ENCODE data around the gene FFAR1. TPM values are rescaled to one million over a fixed set of nuclear protein-coding genes. Genes with fewer than 3 reads are reported as not detected.
"Not testable (repeated sequence)": the region's sequence is repeated elsewhere in the genome, so short reads cannot be mapped to it uniquely, and the experiment has no call there.

FFAR1 gene
- total RNA-seq, 2 donors from 2014 or later = 1.4 TPM; not detected in 1

GRCh38 chr19:35352177-35352447, 4.4 kb downstream of the FFAR1 start:
- peaks cover 4% of the 10 kb centered on the region for H3K27me3 Mint-ChIP-seq
- DNase-seq (no peak), ATAC-seq (no peak)
- H3K4me3 Mint-ChIP-seq = no peak overlapping the region
- peaks cover 17% of the 10 kb centered on the region for H3K4me1 Mint-ChIP-seq
- H3K9me3 ChIP-seq (ENCODE audit: control insufficient read depth, low read length, poor library complexity, severe bottlenecking) = no peaks in the 10 kb centered on the region
- peaks cover 2% of the 10 kb centered on the region for H3K36me3 Mint-ChIP-seq (ENCODE audit: low read depth)
- no peak overlapping the region for H3K27ac Mint-ChIP-seq

- peaks cover 11% of the 10 kb centered on the region for H3K4me1 Mint-ChIP-seq
- DNase-seq (peak; percentile 44 to 53 (median 48)), ATAC-seq (peak; percentile 84)
- peaks cover 4% of the 10 kb centered on the region for H3K27me3 Mint-ChIP-seq
- no peak overlapping the region for H3K27ac Mint-ChIP-seq
- H3K9me3 ChIP-seq (ENCODE audit: control insufficient read depth, low read length, poor library complexity, severe bottlenecking) = no peaks in the 10 kb centered on the region
- H3K36me3 Mint-ChIP-seq (ENCODE audit: low read depth) = peaks cover 2% of the 10 kb centered on the region
- no peak overlapping the region for H3K4me3 Mint-ChIP-seq
These were observed 5.0 kb downstream of the FFAR1 start for GRCh38 chr19:35352448-35353304.

- DNase-seq = no peak
- Mint-ChIP-seq H3K36me3 (ENCODE audit: low read depth) (peaks cover 5% of the 10 kb centered on the region), H3K27me3 (peaks cover 12% of the 10 kb centered on the region), H3K4me3 (no peak overlapping the region), H3K4me1 (peaks cover 13% of the 10 kb centered on the region), H3K27ac (no peak overlapping the region)
- no peaks in the 10 kb centered on the region for H3K9me3 ChIP-seq (ENCODE audit: control insufficient read depth, low read length, poor library complexity, severe bottlenecking)
- no peak for ATAC-seq
These were observed 5.9 kb downstream of the FFAR1 start for GRCh38 chr19:35353635-35354034.

GRCh38 chr19:35354898-35355297, 7.2 kb downstream of the FFAR1 start:
- H3K27ac Mint-ChIP-seq = no peak overlapping the region
- no peaks in the 10 kb centered on the region for H3K9me3 ChIP-seq (ENCODE audit: control insufficient read depth, low read length, poor library complexity, severe bottlenecking)
- H3K27me3 Mint-ChIP-seq = peaks cover 7% of the 10 kb centered on the region
- DNase-seq (no peak), ATAC-seq (no peak)
- H3K4me1 Mint-ChIP-seq = peaks cover 10% of the 10 kb centered on the region
- H3K4me3 Mint-ChIP-seq = no peak overlapping the region
- H3K36me3 Mint-ChIP-seq (ENCODE audit: low read depth) = peaks cover 5% of the 10 kb centered on the region

GRCh38 chr19:35355791-35356460, 8.2 kb downstream of the FFAR1 start:
- DNase-seq (no peak), ATAC-seq (no peak)
- Mint-ChIP-seq H3K4me3 (no peak overlapping the region), H3K27me3 (peaks cover 8% of the 10 kb centered on the region), H3K36me3 (ENCODE audit: low read depth) (peaks cover 5% of the 10 kb centered on the region), H3K27ac (peak overlapping the region; percentile 37), H3K4me1 (peaks cover 10% of the 10 kb centered on the region)
- H3K9me3 ChIP-seq (ENCODE audit: control insufficient read depth, low read length, poor library complexity, severe bottlenecking) = no peaks in the 10 kb centered on the region

GRCh38 chr19:35357867-35358573, 10.3 kb downstream of the FFAR1 start, which contains the start of gene FFAR3:
Gene FFAR3 (plus strand): TSS chr19:35358460. CDS start chr19:35358891, 431 bp downstream.
- H3K27ac Mint-ChIP-seq = peak within 1 kb of the TSS; percentile 67
- ATAC-seq (peak; percentile 54), DNase-seq (no peak)
- H3K4me3 Mint-ChIP-seq = peak within 1 kb of the TSS; percentile 85
- H3K4me1 Mint-ChIP-seq = peaks cover 6% of the 10 kb centered on the region
- peaks cover 5% of the 10 kb centered on the region for H3K36me3 Mint-ChIP-seq (ENCODE audit: low read depth)
- H3K27me3 Mint-ChIP-seq = peaks cover 27% of the 10 kb centered on the region
- no peaks in the 10 kb centered on the region for H3K9me3 ChIP-seq (ENCODE audit: control insufficient read depth, low read length, poor library complexity, severe bottlenecking)

- peaks cover 27% of the 10 kb centered on the region for H3K27me3 Mint-ChIP-seq
- not testable (repeated sequence) for ATAC-seq; H3K4me3 Mint-ChIP-seq; H3K9me3 ChIP-seq (ENCODE audit: control insufficient read depth, low read length, poor library complexity, severe bottlenecking); H3K27ac Mint-ChIP-seq; H3K4me1 Mint-ChIP-seq; DNase-seq; H3K36me3 Mint-ChIP-seq (ENCODE audit: low read depth)
These were observed 11.1 kb downstream of the FFAR1 start for GRCh38 chr19:35358834-35359233.

- not testable (repeated sequence) for DNase-seq; ATAC-seq; H3K4me1 Mint-ChIP-seq; H3K27ac Mint-ChIP-seq; H3K4me3 Mint-ChIP-seq; H3K9me3 ChIP-seq (ENCODE audit: control insufficient read depth, low read length, poor library complexity, severe bottlenecking); H3K36me3 Mint-ChIP-seq (ENCODE audit: low read depth)
- peaks cover 27% of the 10 kb centered on the region for H3K27me3 Mint-ChIP-seq
These were observed 11.7 kb downstream of the FFAR1 start for GRCh38 chr19:35359395-35359794.

- H3K27ac Mint-ChIP-seq; H3K4me1 Mint-ChIP-seq; H3K9me3 ChIP-seq (ENCODE audit: control insufficient read depth, low read length, poor library complexity, severe bottlenecking); ATAC-seq; H3K36me3 Mint-ChIP-seq (ENCODE audit: low read depth); DNase-seq; H3K4me3 Mint-ChIP-seq: not testable (repeated sequence)
- peaks cover 32% of the 10 kb centered on the region for H3K27me3 Mint-ChIP-seq
These were observed 12.4 kb downstream of the FFAR1 start for GRCh38 chr19:35360081-35360480.

GRCh38 chr19:35360880-35361420, 13.2 kb downstream of the FFAR1 start:
- H3K9me3 ChIP-seq (ENCODE audit: control insufficient read depth, low read length, poor library complexity, severe bottlenecking) = no peaks in the 10 kb centered on the region
- ATAC-seq (no peak), DNase-seq (no peak)
- H3K27me3 Mint-ChIP-seq = peaks cover 40% of the 10 kb centered on the region
- H3K36me3 Mint-ChIP-seq (ENCODE audit: low read depth) = peaks cover 4% of the 10 kb centered on the region
- no peak overlapping the region for H3K27ac Mint-ChIP-seq
- H3K4me1 Mint-ChIP-seq = peaks cover 8% of the 10 kb centered on the region
- H3K4me3 Mint-ChIP-seq = no peak overlapping the region

- peaks cover 51% of the 10 kb centered on the region for H3K27me3 Mint-ChIP-seq
- no peak overlapping the region for H3K27ac Mint-ChIP-seq
- ATAC-seq (no peak), DNase-seq (no peak)
- no peak overlapping the region for H3K4me3 Mint-ChIP-seq
- H3K9me3 ChIP-seq (ENCODE audit: control insufficient read depth, low read length, poor library complexity, severe bottlenecking) = no peaks in the 10 kb centered on the region
- H3K36me3 Mint-ChIP-seq (ENCODE audit: low read depth) = peaks cover 3% of the 10 kb centered on the region
- peaks cover 8% of the 10 kb centered on the region for H3K4me1 Mint-ChIP-seq
These were observed 14.7 kb downstream of the FFAR1 start for GRCh38 chr19:35362261-35363000.

- H3K9me3 ChIP-seq (ENCODE audit: control insufficient read depth, low read length, poor library complexity, severe bottlenecking) = no peaks in the 10 kb centered on the region
- peaks cover 4% of the 10 kb centered on the region for H3K4me1 Mint-ChIP-seq
- no peak overlapping the region for H3K4me3 Mint-ChIP-seq
- ATAC-seq (no peak), DNase-seq (no peak)
- H3K27ac Mint-ChIP-seq = no peak overlapping the region
- H3K36me3 Mint-ChIP-seq (ENCODE audit: low read depth) = peaks cover 1% of the 10 kb centered on the region
- peaks cover 54% of the 10 kb centered on the region for H3K27me3 Mint-ChIP-seq
These were observed 15.4 kb downstream of the FFAR1 start for GRCh38 chr19:35363001-35363590.
